Measurements from ENCODE around the gene NLRC3.

- TF ChIP-seq EZH2phosphoT487 (IDR thresholded peaks at IDR 0.05; ENCODE audit: insufficient read depth, low read depth) (no peak), EZH2 (IDR thresholded peaks at IDR 0.05; ENCODE audit: insufficient read depth, poor library complexity, severe bottlenecking) (no peak)
Observed at GRCh38 chr16:3578610-3579551, 1.7 kb upstream of the NLRC3 start.
